Measurements from ENCODE around the gene ABCD1. TPM values are rescaled to one million over a fixed set of nuclear protein-coding genes. Genes with fewer than 3 reads are reported as not detected.
"Not testable (repeated sequence)": the region's sequence is repeated elsewhere in the genome, so short reads cannot be mapped to it uniquely, and the experiment has no call there.

The ABCD1 gene
- total RNA-seq, 1 donor from 2014 or later = 12.0 TPM

GRCh38 chrX:153734871-153735270 lies 10.2 kb downstream of the ABCD1 start:
- DNase-seq = no peak

GRCh38 chrX:153735274-153735673 lies 10.6 kb downstream of the ABCD1 start:
- no peak for DNase-seq

GRCh38 chrX:153736071-153736820 lies 11.6 kb downstream of the ABCD1 start:
- DNase-seq = no peak

GRCh38 chrX:153736871-153737441 lies 12.3 kb downstream of the ABCD1 start:
- DNase-seq = no peak

GRCh38 chrX:153738056-153738605 lies 13.5 kb downstream of the ABCD1 start:
- no peak for DNase-seq

GRCh38 chrX:153739754-153740486 lies 15.3 kb downstream of the ABCD1 start:
- DNase-seq = no peak

GRCh38 chrX:153740631-153741222 lies 16.1 kb downstream of the ABCD1 start:
- DNase-seq = no peak

GRCh38 chrX:153741446-153741845 lies 16.8 kb downstream of the ABCD1 start:
- no peak for DNase-seq

- not testable (repeated sequence) for DNase-seq
These were observed 17.5 kb downstream of the ABCD1 start for GRCh38 chrX:153742111-153742510.

- not testable (repeated sequence) for DNase-seq
These were observed 18.3 kb downstream of the ABCD1 start for GRCh38 chrX:153742796-153743467.

GRCh38 chrX:153743468-153744209 lies 19.0 kb downstream of the ABCD1 start:
- peak; percentile 72 for DNase-seq

GRCh38 chrX:153744210-153745066 lies 19.8 kb downstream of the ABCD1 start:
- peak; percentile 51 for DNase-seq

GRCh38 chrX:153745067-153745433 lies 20.4 kb downstream of the ABCD1 start:
- not testable (repeated sequence) for DNase-seq

GRCh38 chrX:153746359-153746758 lies 21.7 kb downstream of the ABCD1 start:
- DNase-seq = no peak

- DNase-seq = not testable (repeated sequence)
These were observed 22.3 kb downstream of the ABCD1 start for GRCh38 chrX:153746991-153747390.

- not testable (repeated sequence) for DNase-seq
These were observed 24.4 kb downstream of the ABCD1 start for GRCh38 chrX:153749017-153749416.

GRCh38 chrX:153750127-153750774 lies 25.6 kb downstream of the ABCD1 start:
- DNase-seq = no peak

GRCh38 chrX:153755136-153755535 lies 30.5 kb downstream of the ABCD1 start:
- no peak for DNase-seq

- no peak for DNase-seq
These were observed 37.2 kb downstream of the ABCD1 start for GRCh38 chrX:153761863-153762262.
